ENCODE data around the gene COLEC12.

GRCh38 chr18:369224-370015, 131.1 kb downstream of the COLEC12 start:
- TF ChIP-seq CTCF (IDR thresholded peaks at IDR 0.05 in 2 of 3, conservative IDR thresholded peaks at IDR 0.05 in 1 of 3; ENCODE audit: borderline replicate concordance in 1 of 3, insufficient read depth in 1 of 3, low read depth in 2 of 3, low read length in 2 of 3) (no peak), EZH2 (IDR thresholded peaks at IDR 0.05) (no peak), POLR2A (IDR thresholded peaks at IDR 0.05; ENCODE audit: borderline replicate concordance, extremely low read depth, insufficient read depth, insufficient read length) (no peak)

Measured in HCT116 (cell line).